ENCODE data around the gene RSPH4A.

RSPH4A gene

GRCh38 chr6:116586276-116586675 is 30.0 kb upstream of the RSPH4A start:
- DNase-seq (ENCODE audit: low read depth in 1 of 2, low spot score in 1 of 2): no peak
- TF ChIP-seq GABPA (IDR thresholded peaks at IDR 0.05; ENCODE audit: low read depth) (no peak), SPI1 (IDR thresholded peaks at IDR 0.05; ENCODE audit: borderline replicate concordance, low read depth) (no peak), REST (IDR thresholded peaks at IDR 0.05; ENCODE audit: insufficient replicate concordance, low read depth) (no peak), CTCF (IDR thresholded peaks at IDR 0.05; ENCODE audit: insufficient read depth, low read length) (no peak), POLR2AphosphoS5 (IDR thresholded peaks at IDR 0.05; ENCODE audit: low read depth) (no peak)

GRCh38 chr6:116586738-116587137 is 29.5 kb upstream of the RSPH4A start:
- no peak for TF ChIP-seq GABPA (IDR thresholded peaks at IDR 0.05; ENCODE audit: low read depth)
- TF ChIP-seq POLR2AphosphoS5 (IDR thresholded peaks at IDR 0.05; ENCODE audit: low read depth): no peak
- TF ChIP-seq CTCF (IDR thresholded peaks at IDR 0.05; ENCODE audit: insufficient read depth, low read length): no peak
- no peak for TF ChIP-seq SPI1 (IDR thresholded peaks at IDR 0.05; ENCODE audit: borderline replicate concordance, low read depth)
- TF ChIP-seq REST (IDR thresholded peaks at IDR 0.05; ENCODE audit: insufficient replicate concordance, low read depth): no peak
- DNase-seq (ENCODE audit: low read depth in 1 of 2, low spot score in 1 of 2): no peak
- H3K27ac ChIP-seq (replicated peaks): no peak overlapping the region
- H3K4me3 ChIP-seq (replicated peaks; ENCODE audit: insufficient read depth, low read length): no peak overlapping the region
- no peaks in the 10 kb centered on the region for H3K27me3 ChIP-seq (ENCODE audit: insufficient read depth, poor library complexity, severe bottlenecking)

More at GRCh38 chr6:116586276-116586675, 30.0 kb upstream of the RSPH4A start:
- H3K27ac ChIP-seq (replicated peaks): no peak overlapping the region
- no peaks in the 10 kb centered on the region for H3K27me3 ChIP-seq (ENCODE audit: insufficient read depth, poor library complexity, severe bottlenecking)
- no peak overlapping the region for H3K4me3 ChIP-seq (replicated peaks; ENCODE audit: insufficient read depth, low read length)

GRCh38 chr6:116595247-116595646 is 21.0 kb upstream of the RSPH4A start:
- no peak for DNase-seq (ENCODE audit: low read depth in 1 of 2, low spot score in 1 of 2)
- no peak overlapping the region for H3K27ac ChIP-seq (replicated peaks)
- H3K27me3 ChIP-seq (ENCODE audit: insufficient read depth, poor library complexity, severe bottlenecking): no peaks in the 10 kb centered on the region
- H3K4me3 ChIP-seq (replicated peaks; ENCODE audit: insufficient read depth, low read length): no peak overlapping the region
- no peak for TF ChIP-seq SPI1 (IDR thresholded peaks at IDR 0.05; ENCODE audit: borderline replicate concordance, low read depth)
- TF ChIP-seq REST (IDR thresholded peaks at IDR 0.05; ENCODE audit: insufficient replicate concordance, low read depth): no peak
- TF ChIP-seq POLR2AphosphoS5 (IDR thresholded peaks at IDR 0.05; ENCODE audit: low read depth): no peak
- TF ChIP-seq GABPA (IDR thresholded peaks at IDR 0.05; ENCODE audit: low read depth): no peak
- no peak for TF ChIP-seq CTCF (IDR thresholded peaks at IDR 0.05; ENCODE audit: insufficient read depth, low read length)
